ENCODE data around the gene PAOX. TPM values are rescaled to one million over a fixed set of nuclear protein-coding genes. Genes with fewer than 3 reads are reported as not detected.
A peak's percentile ranks its signal among the peaks of the same experiment; 100 is the strongest.

PAOX gene
- total and polyA plus RNA-seq, 9 of the 15 experiments (the other 6 are each of a cell fraction or from before 2014, with no cell fraction given) = 0.80 to 6.4 (median 2.6) TPM

GRCh38 chr10:133388236-133388972, 9.3 kb downstream of the PAOX start (continued):
- no peak for TF ChIP-seq TSC22D4 (tag; IDR thresholded peaks at IDR 0.05)
- TF ChIP-seq RB1 (IDR thresholded peaks at IDR 0.05; ENCODE audit: low read depth) = 0 out of 2 replicates have a peak, but pooled peaks have one; percentile 23
- peak; percentile 68 for TF ChIP-seq GABPA (tag; conservative IDR thresholded peaks at IDR 0.05; ENCODE audit: low read depth)
- TF ChIP-seq GATAD2B (IDR thresholded peaks at IDR 0.05; ENCODE audit: borderline replicate concordance) = peak; percentile 22; the same call in 1 of the 2 replicates
- TF ChIP-seq SIN3B (IDR thresholded peaks at IDR 0.05; ENCODE audit: low read depth) = peak; percentile 68
- TF ChIP-seq ZNF655 (CRISPR knock-in tag; IDR thresholded peaks at IDR 0.05) = no peak
- peak in 1 of 2 experiments; percentile 95; a peak in 2 of 4 replicates for TF ChIP-seq TRIM24 (IDR thresholded peaks at IDR 0.05)
- no peak for TF ChIP-seq HDAC8 (tag; IDR thresholded peaks at IDR 0.05)
- peak in 2 of 3 experiments; percentile 87 to 98; a peak in 4 of 6 replicates for TF ChIP-seq ZBTB11 (CRISPR knock-in tag; IDR thresholded peaks at IDR 0.05)
- TF ChIP-seq MECOM (CRISPR knock-in tag; IDR thresholded peaks at IDR 0.05) = no peak
- TF ChIP-seq, protein P1, sequence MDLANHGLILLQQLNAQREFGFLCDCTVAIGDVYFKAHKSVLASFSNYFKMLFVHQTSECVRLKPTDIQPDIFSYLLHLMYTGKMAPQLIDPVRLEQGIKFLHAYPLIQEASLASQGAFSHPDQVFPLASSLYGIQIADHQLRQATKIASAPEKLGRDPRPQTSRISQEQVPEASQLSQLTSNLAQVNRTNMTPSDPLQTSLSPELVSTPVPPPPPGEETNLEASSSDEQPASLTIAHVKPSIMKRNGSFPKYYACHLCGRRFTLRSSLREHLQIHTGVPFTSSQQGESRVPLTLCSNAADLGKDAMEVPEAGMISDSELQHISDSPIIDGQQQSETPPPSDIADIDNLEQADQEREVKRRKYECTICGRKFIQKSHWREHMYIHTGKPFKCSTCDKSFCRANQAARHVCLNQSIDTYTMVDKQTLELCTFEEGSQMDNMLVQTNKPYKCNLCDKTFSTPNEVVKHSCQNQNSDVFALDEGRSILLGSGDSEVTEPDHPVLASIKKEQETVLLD (IDR thresholded peaks at IDR 0.05) = no peak
- TF ChIP-seq PREB (CRISPR knock-in tag; IDR thresholded peaks at IDR 0.05) = no peak
- peak; percentile 35 to 57; a peak in 2 of 4 replicates for TF ChIP-seq ARNT (IDR thresholded peaks at IDR 0.05)
- peak; percentile 21; the same call in 1 of the 2 replicates for TF ChIP-seq JUND (IDR thresholded peaks at IDR 0.05; ENCODE audit: borderline replicate concordance, low read depth, low read length)
- TF ChIP-seq JUND (tag; IDR thresholded peaks at IDR 0.05; ENCODE audit: borderline replicate concordance, low read depth, low read length) = no peak
- no peak for TF ChIP-seq EZH2 (IDR thresholded peaks at IDR 0.05; ENCODE audit: borderline replicate concordance, low read depth, low read length)
- no peak for TF ChIP-seq HIVEP1 (CRISPR knock-in tag; IDR thresholded peaks at IDR 0.05)
- TF ChIP-seq ILK (tag; IDR thresholded peaks at IDR 0.05; ENCODE audit: borderline replicate concordance, low read depth) = no peak

Data from K562 (cell line).